SK-N-SH treated with all-trans-retinoic acid at 6 μM for 48 hours (cell line): ENCODE results near the gene CPNE7.
"Not testable (repeated sequence)": the region's sequence is repeated elsewhere in the genome, so short reads cannot be mapped to it uniquely, and the experiment has no call there.

ENCODE experiments used
- BACH2 ChIP-seq: fragments of 250-450 bp; sonication (Bioruptor Pico); IDR thresholded peaks from 2 replicates; pipeline ENCODE4 v1.9.0; 2021; ENCODE audit warnings: mild to moderate bottlenecking, borderline replicate concordance
- CSDC2 ChIP-seq: fragments of 250-450 bp; sonication (Bioruptor Pico); IDR thresholded peaks from 2 replicates; pipeline ENCODE4 v1.5.0; 2020; ENCODE audit warnings: mild to moderate bottlenecking, moderate library complexity
- TF ChIP-seq, protein P1 (sequence below): fragments of 250-450 bp; sonication (Bioruptor Pico); IDR thresholded peaks from 2 replicates; pipeline ENCODE4 v1.8.0; 2020; ENCODE audit warnings: mild to moderate bottlenecking, moderate library complexity, borderline replicate concordance

- TF ChIP-seq, protein P1, sequence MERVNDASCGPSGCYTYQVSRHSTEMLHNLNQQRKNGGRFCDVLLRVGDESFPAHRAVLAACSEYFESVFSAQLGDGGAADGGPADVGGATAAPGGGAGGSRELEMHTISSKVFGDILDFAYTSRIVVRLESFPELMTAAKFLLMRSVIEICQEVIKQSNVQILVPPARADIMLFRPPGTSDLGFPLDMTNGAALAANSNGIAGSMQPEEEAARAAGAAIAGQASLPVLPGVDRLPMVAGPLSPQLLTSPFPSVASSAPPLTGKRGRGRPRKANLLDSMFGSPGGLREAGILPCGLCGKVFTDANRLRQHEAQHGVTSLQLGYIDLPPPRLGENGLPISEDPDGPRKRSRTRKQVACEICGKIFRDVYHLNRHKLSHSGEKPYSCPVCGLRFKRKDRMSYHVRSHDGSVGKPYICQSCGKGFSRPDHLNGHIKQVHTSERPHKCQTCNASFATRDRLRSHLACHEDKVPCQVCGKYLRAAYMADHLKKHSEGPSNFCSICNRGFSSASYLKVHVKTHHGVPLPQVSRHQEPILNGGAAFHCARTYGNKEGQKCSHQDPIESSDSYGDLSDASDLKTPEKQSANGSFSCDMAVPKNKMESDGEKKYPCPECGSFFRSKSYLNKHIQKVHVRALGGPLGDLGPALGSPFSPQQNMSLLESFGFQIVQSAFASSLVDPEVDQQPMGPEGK: not testable (repeated sequence)
- not testable (repeated sequence) for TF ChIP-seq CSDC2, BACH2
Measured at GRCh38 chr16:89587676-89588075, 12.1 kb downstream of the CPNE7 start.
